CD14-positive monocyte (primary cell): ENCODE data around the gene CUL2. TPM values are rescaled to one million over a fixed set of nuclear protein-coding genes. Genes with fewer than 3 reads are reported as not detected.

ENCODE experiments used
- DNase-seq, 3 donors: peaks; one replicate each; pipeline ENCODE4 v3.0.0-alpha.2; 2011 to 2022
- H2AFZ ChIP-seq: 2 replicates; pipeline ENCODE4 v1.6.0; 2012; ENCODE audit warnings: mild to moderate bottlenecking, low read depth, low read length, inconsistent platforms; ENCODE audit not compliant: insufficient read depth, poor library complexity, severe bottlenecking
- H3K27ac ChIP-seq, 2 donors: 1 replicate in 1 of 2; 2 replicates in 1 of 2; pipeline ENCODE4 v1.5.1; 2012 to 2013; ENCODE audit warnings: low read length in 2 of 2, control low read depth in 1 of 2, inconsistent platforms in 1 of 2, low read depth in 1 of 2, mild to moderate bottlenecking in 1 of 2
- H3K27me3 ChIP-seq, 2 donors: one replicate each; pipeline versions ENCODE4 v1.6.0 to v1.6.1; 2011 to 2013; ENCODE audit warnings: low read length in 2 of 2; ENCODE audit not compliant: control insufficient read depth in 2 of 2, insufficient read depth in 2 of 2
- H3K36me3 ChIP-seq, 2 donors: replicated peaks in 1 of 2; 1 replicate in 1 of 2; 2 replicates in 1 of 2; pipeline versions ENCODE4 v1.5.1 to v1.6.1; 2012 to 2013; ENCODE audit warnings: low read length in 2 of 2, control low read depth in 1 of 2, inconsistent platforms in 1 of 2, mild to moderate bottlenecking in 1 of 2; ENCODE audit not compliant: insufficient read depth in 2 of 2, control insufficient read depth in 1 of 2
- H3K4me1 ChIP-seq, 2 donors: 1 replicate in 1 of 2; 2 replicates in 1 of 2; pipeline versions ENCODE4 v1.5.1 to v1.6.1; 2012 to 2013; ENCODE audit warnings: low read length in 2 of 2, control low read depth in 1 of 2, inconsistent platforms in 1 of 2, mild to moderate bottlenecking in 1 of 2, moderate library complexity in 1 of 2; ENCODE audit not compliant: insufficient read depth in 2 of 2, control insufficient read depth in 1 of 2
- H3K4me2 ChIP-seq: replicated peaks from 2 replicates; pipeline ENCODE3; 2012; ENCODE audit warnings: low read length, moderate library complexity, mild to moderate bottlenecking; ENCODE audit not compliant: poor library complexity, severe bottlenecking; ENCODE audit errors: extremely low read depth
- H3K4me3 ChIP-seq, 3 experiments: fragments of 200-600 bp in 1 of 3; sonication (generic) in 1 of 3; replicated peaks in 1 of 3; 1 replicate in 2 of 3; 2 replicates in 1 of 3; pipeline ENCODE4 v1.5.1; 2011 to 2013; ENCODE audit warnings: low read length in 3 of 3, mild to moderate bottlenecking in 3 of 3, control low read depth in 2 of 3, low read depth in 2 of 3, inconsistent platforms in 1 of 3, moderate library complexity in 1 of 3
- H3K79me2 ChIP-seq: 2 replicates; pipeline ENCODE4 v1.6.0; 2012; ENCODE audit warnings: mild to moderate bottlenecking, control low read depth, inconsistent platforms, low read length, moderate library complexity; ENCODE audit not compliant: insufficient read depth
- H3K9ac ChIP-seq: 2 replicates; pipeline ENCODE4 v1.6.0; 2017; ENCODE audit warnings: low read length, mild to moderate bottlenecking; ENCODE audit not compliant: insufficient read depth, poor library complexity, severe bottlenecking
- H3K9me3 ChIP-seq, 2 donors: replicated peaks in 1 of 2; 1 replicate in 1 of 2; 2 replicates in 1 of 2; pipeline versions ENCODE4 v1.5.1 to v1.6.1; 2012 to 2013; ENCODE audit warnings: low read length in 2 of 2, control low read depth in 1 of 2; ENCODE audit not compliant: control insufficient read depth in 1 of 2, insufficient read depth in 1 of 2
- H4K20me1 ChIP-seq: 2 replicates; pipeline ENCODE4 v1.6.0; 2012; ENCODE audit warnings: mild to moderate bottlenecking, low read length, control low read depth, moderate library complexity; ENCODE audit not compliant: insufficient read depth
- H3K27ac Mint-ChIP-seq, 7 donors: one replicate each; pipeline ENCODE4 v1.8.0; 2020; ENCODE audit warnings: mild to moderate bottlenecking in 7 of 7, mixed read lengths in 7 of 7, moderate library complexity in 6 of 7, inconsistent platforms in 2 of 7
- H3K27me3 Mint-ChIP-seq, 3 donors: one replicate each; pipeline ENCODE4 v1.8.0; 2021 to 2022; ENCODE audit warnings: low read depth in 3 of 3, mild to moderate bottlenecking in 3 of 3, mixed read lengths in 3 of 3, moderate library complexity in 3 of 3, inconsistent platforms in 1 of 3
- H3K36me3 Mint-ChIP-seq, 2 donors: one replicate each; pipeline ENCODE4 v1.8.0; 2020; ENCODE audit warnings: mixed read lengths in 2 of 2, inconsistent platforms in 1 of 2, mild to moderate bottlenecking in 1 of 2
- H3K4me1 Mint-ChIP-seq: one replicate; pipeline ENCODE4 v1.8.0; 2020; ENCODE audit warnings: mild to moderate bottlenecking, mixed read lengths
- H3K4me3 Mint-ChIP-seq, 2 donors: one replicate each; pipeline ENCODE4 v1.8.0; 2020; ENCODE audit warnings: mild to moderate bottlenecking in 2 of 2, mixed read lengths in 2 of 2, moderate library complexity in 1 of 2
- H3K9me3 Mint-ChIP-seq, 7 donors: one replicate each; pipeline ENCODE4 v1.8.0; 2020 to 2022; ENCODE audit warnings: mixed read lengths in 7 of 7, mild to moderate bottlenecking in 6 of 7, moderate library complexity in 6 of 7, inconsistent platforms in 2 of 7
- WGBS: methylation state at CpG from one replicate; pipeline ENCODE4 v1.1.5; 2013; ENCODE audit warnings: missing lambda C conversion rate; ENCODE audit not compliant: insufficient coverage; 5-methylcytosine and 5-hydroxymethylcytosine counted together
- intact Hi-C, 2 donors: fragments of 100-400 bp; cut with micrococcal nuclease; formaldehyde crosslinking; loops; one replicate each; pipeline versions ENCODE4 v1.15.0 to v1.15.1; 2023
- polyA plus RNA-seq, 3 donors: library from polyadenylated mRNA; depleted of rRNA in 1 of 3; unstranded in 2 of 3; stranded (reverse) in 1 of 3; fragments of 300-500 nt in 2 of 3; fragments of >200 nt in 1 of 3; fragmentation: Illumina TruSeq in 2 of 3; gene quantifications; 1 replicate in 2 of 3; 2 replicates in 1 of 3; pipeline ENCODE4 v1.2.3, GENCODE V29; 2012 to 2021
- TF ChIP-seq, protein P1 (sequence below): fragments of 200-600 bp; IDR thresholded peaks from one replicate; pipeline ENCODE4 v1.8.0; 2022; ENCODE audit warnings: antibody characterized with exemption, mild to moderate bottlenecking

Gene CUL2
- polyA plus RNA-seq, 3 donors: 10.2 to 22.8 (median 12.9) TPM

- peaks cover 0 to 10% of the 10 kb centered on the region in 2 donors for H3K9me3 ChIP-seq
- peaks cover 4 to 12% (median 8%) of the 10 kb centered on the region in 3 donors for H3K27me3 Mint-ChIP-seq
- H3K27ac ChIP-seq: no peak overlapping the region
- no peak overlapping the region for H3K4me3 Mint-ChIP-seq
- H3K4me2 ChIP-seq: no peak overlapping the region
- peaks cover 3 to 17% (median 7%) of the 10 kb centered on the region in 7 donors for H3K9me3 Mint-ChIP-seq
- H3K27ac Mint-ChIP-seq: no peak overlapping the region
- H3K36me3 Mint-ChIP-seq: peaks cover 6 to 14% of the 10 kb centered on the region in 2 donors
- no peaks in the 10 kb centered on the region for H3K27me3 ChIP-seq
- H4K20me1 ChIP-seq: no peaks in the 10 kb centered on the region
- no peaks in the 10 kb centered on the region for H3K79me2 ChIP-seq
- no peak overlapping the region for H3K9ac ChIP-seq
- H3K4me1 ChIP-seq: peaks cover 11 to 15% of the 10 kb centered on the region in 2 donors
- TF ChIP-seq, protein P1, sequence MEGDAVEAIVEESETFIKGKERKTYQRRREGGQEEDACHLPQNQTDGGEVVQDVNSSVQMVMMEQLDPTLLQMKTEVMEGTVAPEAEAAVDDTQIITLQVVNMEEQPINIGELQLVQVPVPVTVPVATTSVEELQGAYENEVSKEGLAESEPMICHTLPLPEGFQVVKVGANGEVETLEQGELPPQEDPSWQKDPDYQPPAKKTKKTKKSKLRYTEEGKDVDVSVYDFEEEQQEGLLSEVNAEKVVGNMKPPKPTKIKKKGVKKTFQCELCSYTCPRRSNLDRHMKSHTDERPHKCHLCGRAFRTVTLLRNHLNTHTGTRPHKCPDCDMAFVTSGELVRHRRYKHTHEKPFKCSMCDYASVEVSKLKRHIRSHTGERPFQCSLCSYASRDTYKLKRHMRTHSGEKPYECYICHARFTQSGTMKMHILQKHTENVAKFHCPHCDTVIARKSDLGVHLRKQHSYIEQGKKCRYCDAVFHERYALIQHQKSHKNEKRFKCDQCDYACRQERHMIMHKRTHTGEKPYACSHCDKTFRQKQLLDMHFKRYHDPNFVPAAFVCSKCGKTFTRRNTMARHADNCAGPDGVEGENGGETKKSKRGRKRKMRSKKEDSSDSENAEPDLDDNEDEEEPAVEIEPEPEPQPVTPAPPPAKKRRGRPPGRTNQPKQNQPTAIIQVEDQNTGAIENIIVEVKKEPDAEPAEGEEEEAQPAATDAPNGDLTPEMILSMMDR: no peak
- intact Hi-C loops: no loop called here
- WGBS: 100% methylated on average over 2 of the region's 5 CpGs
- no peak overlapping the region for H2AFZ ChIP-seq
- no peak for DNase-seq
- H3K4me3 ChIP-seq: no peak overlapping the region
- no peaks in the 10 kb centered on the region for H3K36me3 ChIP-seq
- H3K4me1 Mint-ChIP-seq: peaks cover 27% of the 10 kb centered on the region
Measured at GRCh38 chr10:34999532-34999931, 90.6 kb downstream of the CUL2 start.

- Mint-ChIP-seq H3K36me3 (peaks cover 6 to 13% of the 10 kb centered on the region in 2 donors), H3K9me3 (peaks cover 3 to 17% (median 7%) of the 10 kb centered on the region in 7 donors), H3K4me3 (no peak overlapping the region), H3K27me3 (peaks cover 4 to 14% (median 8%) of the 10 kb centered on the region in 3 donors), H3K27ac (no peak overlapping the region), H3K4me1 (peaks cover 28% of the 10 kb centered on the region)
- no peak overlapping the region for H3K4me2 ChIP-seq
- H3K4me3 ChIP-seq: no peak overlapping the region
- 100% methylated on average over 1 of the region's 3 CpGs for WGBS
- H3K27ac ChIP-seq: no peak overlapping the region
- H3K4me1 ChIP-seq: peaks cover 11 to 15% of the 10 kb centered on the region in 2 donors
- no peaks in the 10 kb centered on the region for H4K20me1 ChIP-seq
- no peak for DNase-seq
- TF ChIP-seq, protein P1: no peak
- peaks cover 0 to 10% of the 10 kb centered on the region in 2 donors for H3K9me3 ChIP-seq
- no peaks in the 10 kb centered on the region for H3K79me2 ChIP-seq
- no peaks in the 10 kb centered on the region for H3K36me3 ChIP-seq
- no peak overlapping the region for H3K9ac ChIP-seq
- intact Hi-C loops: no loop called here
- no peak overlapping the region for H2AFZ ChIP-seq
- H3K27me3 ChIP-seq: no peaks in the 10 kb centered on the region
Measured at GRCh38 chr10:34998940-34999339, 91.2 kb downstream of the CUL2 start.
